ENCODE data around the gene GPR137C.

The GPR137C gene

DNA sequence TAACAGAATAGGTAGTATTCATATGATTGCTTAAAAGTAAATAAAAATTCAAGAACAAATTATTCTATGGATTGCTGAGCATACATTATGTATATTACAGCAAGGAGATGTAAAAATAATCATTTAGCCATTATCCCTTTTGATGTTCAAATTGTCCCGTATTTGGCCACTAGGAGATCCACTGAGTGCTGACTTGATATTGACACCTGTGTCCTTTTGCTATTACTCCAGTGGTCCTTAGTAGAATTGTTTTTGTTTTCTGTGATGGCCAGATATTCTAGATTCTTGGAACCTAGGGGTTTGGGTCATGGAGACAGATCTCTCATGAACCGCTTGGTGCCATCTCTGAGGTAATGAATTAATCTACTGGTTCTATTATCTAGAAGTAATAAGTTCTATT lies 126.0 kb downstream of the GPR137C start:
- no peak for DNase-seq

DNA sequence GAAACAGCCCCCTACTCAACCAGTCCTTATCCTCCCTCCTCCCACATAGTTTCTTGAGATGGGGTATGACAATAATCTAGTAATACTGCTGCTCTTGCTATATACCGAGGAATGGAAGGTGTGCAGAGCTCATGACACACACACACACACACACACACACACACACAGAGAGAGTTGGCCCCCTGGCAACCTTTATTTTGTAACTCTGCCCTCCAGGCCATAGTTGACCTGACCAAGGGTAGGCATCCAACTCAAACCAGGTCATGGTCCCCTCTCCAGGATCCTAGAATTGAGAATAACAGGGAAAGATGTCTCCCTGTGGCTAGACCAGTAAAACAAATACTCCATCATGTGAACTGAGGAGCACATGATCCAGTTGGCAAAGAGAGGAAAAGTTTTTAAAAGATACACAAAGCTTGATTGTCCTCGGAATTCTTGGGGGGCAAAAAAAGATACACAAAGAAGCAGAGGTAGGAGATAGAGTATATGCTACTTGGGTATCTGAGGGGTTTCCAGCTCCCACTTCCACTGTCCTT lies 131.4 kb downstream of the GPR137C start:
- DNase-seq, result no peak

DNA sequence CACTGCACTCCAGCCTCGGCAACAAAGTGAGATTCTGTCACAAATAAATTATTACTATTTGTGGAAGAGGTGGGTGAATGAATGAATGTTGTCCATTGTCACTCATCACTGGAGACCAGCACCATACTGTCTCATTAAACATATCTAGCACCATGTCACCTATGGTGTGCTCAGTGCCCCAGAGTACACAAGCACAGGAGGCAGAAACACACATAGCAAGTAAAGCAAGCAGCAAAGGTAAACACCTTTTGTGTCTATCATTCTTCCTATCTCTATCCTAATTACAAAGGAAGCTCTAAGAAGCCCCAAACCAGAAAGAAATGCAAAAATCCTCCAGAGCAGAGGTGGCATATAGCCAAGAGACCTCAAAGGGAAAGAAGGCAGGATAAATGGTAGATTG lies 133.5 kb downstream of the GPR137C start:
- no peak for DNase-seq

Data from C1 segment of cervical spinal cord (tissue), 14 donors.